OCI-LY7 (cell line): ENCODE results near the gene ZDHHC13.

Source experiments
- CTCF ChIP-seq: fragments of 200-600 bp; sonication (generic); conservative IDR thresholded peaks from 2 replicates; pipeline ENCODE4 v1.5.1; 2014; ENCODE audit warnings: mild to moderate bottlenecking, antibody characterized with exemption, low read length, moderate library complexity, mixed read lengths
- EZH2phosphoT487 ChIP-seq: fragments of 200-600 bp; sonication (generic); IDR thresholded peaks from 2 replicates; pipeline ENCODE4 v1.6.1; 2018; ENCODE audit warnings: low read depth, borderline replicate concordance, mild to moderate bottlenecking, mixed run types, antibody characterized with exemption, low read length, moderate library complexity, mixed read lengths

GRCh38 chr11:19164881-19165280 lies 47.9 kb downstream of the ZDHHC13 start:
- TF ChIP-seq CTCF = no peak
- no peak for TF ChIP-seq EZH2phosphoT487
